WTC11 (cell line): ENCODE measurements around the gene ELAVL1. TPM values are rescaled to one million over a fixed set of nuclear protein-coding genes. Genes with fewer than 3 reads are reported as not detected.

Experiments used
- ATAC-seq: fragments of 200-7000 bp; cut with Tn5 transposase; 2 replicates; pipeline ENCODE4 v1.10.0; 2021; ENCODE audit warnings: mild to moderate bottlenecking, moderate library complexity
- CTCF ChIA-PET: fragments of 300-600 bp; sonication (Branson Sonifier 250); formaldehyde crosslinking; loops from one replicate; lab custom pipeline; 2021; ENCODE audit warnings: antibody characterized with exemption; lab: Charles Lee
- POLR2A ChIA-PET: fragments of 350-600 bp; sonication (Branson Sonifier 250); formaldehyde crosslinking; loops from one replicate; lab custom pipeline; 2021; ENCODE audit warnings: antibody characterized with exemption; lab: Charles Lee
- DNase-seq: peaks from one replicate; pipeline ENCODE4 v3.0.0; 2021; ENCODE audit warnings: low spot score
- H3K27ac Mint-ChIP-seq: 2 replicates; pipeline ENCODE4 v1.8.0; 2021; ENCODE audit warnings: mixed read lengths
- H3K27me3 Mint-ChIP-seq: 2 replicates; pipeline ENCODE4 v1.8.0; 2021; ENCODE audit warnings: low read depth, mild to moderate bottlenecking, moderate library complexity, mixed read lengths
- H3K36me3 Mint-ChIP-seq: 2 replicates; pipeline ENCODE4 v1.8.0; 2021; ENCODE audit warnings: mixed read lengths
- H3K4me1 Mint-ChIP-seq: 2 replicates; pipeline ENCODE4 v1.8.0; 2022; ENCODE audit warnings: mixed read lengths
- H3K4me3 Mint-ChIP-seq: 2 replicates; pipeline ENCODE4 v1.8.0; 2021; ENCODE audit warnings: mild to moderate bottlenecking, moderate library complexity, mixed read lengths
- H3K9me3 Mint-ChIP-seq: 2 replicates; pipeline ENCODE4 v1.8.0; 2021; ENCODE audit warnings: mixed read lengths
- ARID4B ChIP-seq: sonication (generic); formaldehyde crosslinking; IDR thresholded peaks from 2 replicates; pipeline ENCODE4 v1.8.0; 2023; ENCODE audit warnings: missing genetic modification reagents, mild to moderate bottlenecking, borderline replicate concordance
- CDX4 ChIP-seq: fragments of 250-450 bp; sonication (Bioruptor Pico); IDR thresholded peaks from 2 replicates; pipeline ENCODE4 v1.9.0; 2021; ENCODE audit warnings: moderate library complexity, mild to moderate bottlenecking, inconsistent platforms, borderline replicate concordance
- E2F5 ChIP-seq: sonication (generic); formaldehyde crosslinking; IDR thresholded peaks from 2 replicates; pipeline ENCODE4 v1.8.1; 2022; ENCODE audit warnings: mild to moderate bottlenecking, moderate library complexity, missing genetic modification reagents
- ELF4 ChIP-seq: sonication (generic); formaldehyde crosslinking; IDR thresholded peaks from 2 replicates; pipeline ENCODE4 v1.8.1; 2022; ENCODE audit warnings: low read depth, mild to moderate bottlenecking, moderate library complexity, missing genetic modification reagents
- FOXJ3 ChIP-seq: sonication (generic); formaldehyde crosslinking; IDR thresholded peaks from 2 replicates; pipeline ENCODE4 v1.9.0; 2021; ENCODE audit warnings: missing genetic modification reagents, mild to moderate bottlenecking, borderline replicate concordance
- FOXP1 ChIP-seq: sonication (generic); formaldehyde crosslinking; IDR thresholded peaks from 2 replicates; pipeline ENCODE4 v1.8.0; 2022; ENCODE audit warnings: missing genetic modification reagents, mild to moderate bottlenecking, moderate library complexity, borderline replicate concordance
- MAX ChIP-seq: sonication (generic); formaldehyde crosslinking; IDR thresholded peaks from 2 replicates; pipeline ENCODE4 v1.8.0; 2022; ENCODE audit warnings: mild to moderate bottlenecking, missing genetic modification reagents
- MXD4 ChIP-seq: fragments of 250-450 bp; sonication (Bioruptor Pico); IDR thresholded peaks from 2 replicates; pipeline ENCODE4 v1.8.0; 2021; ENCODE audit warnings: mild to moderate bottlenecking, moderate library complexity, borderline replicate concordance
- MYBL2 ChIP-seq: sonication (generic); formaldehyde crosslinking; IDR thresholded peaks from 2 replicates; pipeline ENCODE4 v1.8.1; 2023; ENCODE audit warnings: mild to moderate bottlenecking, moderate library complexity, missing genetic modification reagents
- NFE2L1 ChIP-seq: sonication (generic); formaldehyde crosslinking; IDR thresholded peaks from 2 replicates; pipeline ENCODE4 v1.8.1; 2023; ENCODE audit warnings: missing genetic modification reagents
- PRRX2 ChIP-seq: fragments of 250-450 bp; sonication (Bioruptor Pico); IDR thresholded peaks from 2 replicates; pipeline ENCODE4 v1.8.0; 2021; ENCODE audit warnings: mild to moderate bottlenecking
- SMAD3 ChIP-seq: sonication (generic); formaldehyde crosslinking; IDR thresholded peaks from 2 replicates; pipeline ENCODE4 v1.8.0; 2022; ENCODE audit warnings: missing genetic modification reagents, mild to moderate bottlenecking, borderline replicate concordance
- SMAD4 ChIP-seq: sonication (generic); formaldehyde crosslinking; IDR thresholded peaks from 2 replicates; pipeline ENCODE4 v1.8.0; 2022; ENCODE audit warnings: mild to moderate bottlenecking, missing genetic modification reagents
- SP1 ChIP-seq: sonication (generic); formaldehyde crosslinking; conservative IDR thresholded peaks from 2 replicates; pipeline ENCODE4 v1.8.1; 2022; ENCODE audit warnings: missing genetic modification reagents
- TEAD4 ChIP-seq: sonication (generic); formaldehyde crosslinking; IDR thresholded peaks from 2 replicates; pipeline ENCODE4 v1.8.0; 2022; ENCODE audit warnings: mild to moderate bottlenecking, missing genetic modification reagents
- USF1 ChIP-seq: sonication (generic); formaldehyde crosslinking; IDR thresholded peaks from 2 replicates; pipeline ENCODE4 v1.8.0; 2022; ENCODE audit warnings: mild to moderate bottlenecking, missing genetic modification reagents
- ZNF138 ChIP-seq: sonication (generic); formaldehyde crosslinking; conservative IDR thresholded peaks from 2 replicates; pipeline ENCODE4 v1.8.1; 2022; ENCODE audit warnings: mild to moderate bottlenecking, moderate library complexity, missing genetic modification reagents
- ZNF263 ChIP-seq: sonication (generic); formaldehyde crosslinking; IDR thresholded peaks from 2 replicates; pipeline ENCODE4 v1.8.1; 2022; ENCODE audit warnings: low read depth, mild to moderate bottlenecking, moderate library complexity, missing genetic modification reagents
- ZNF317 ChIP-seq: sonication (generic); formaldehyde crosslinking; IDR thresholded peaks from 2 replicates; pipeline ENCODE4 v1.8.1; 2023; ENCODE audit warnings: low read depth, mild to moderate bottlenecking, moderate library complexity, missing genetic modification reagents, borderline replicate concordance
- total RNA-seq: library from RNA; stranded (reverse); gene quantifications from 3 replicates; pipeline ENCODE4 v1.2.3, GENCODE V29; 2021

ELAVL1 gene
- total RNA-seq, 1 experiment from 2014 or later = 160 TPM

- Mint-ChIP-seq H3K4me1 (peaks cover 17% of the 10 kb centered on the region), H3K27ac (no peak overlapping the region), H3K36me3 (no peaks in the 10 kb centered on the region), H3K9me3 (no peaks in the 10 kb centered on the region), H3K4me3 (peak overlapping the region; percentile 68), H3K27me3 (peaks cover 42% of the 10 kb centered on the region)
- DNase-seq (peak; percentile 100), ATAC-seq (peak; percentile 98)
- peak; percentile 41; the same call in 1 of the 2 replicates for TF ChIP-seq MAX (CRISPR knock-in tag)
- TF ChIP-seq ZNF317 (CRISPR knock-in tag) = no peak
- no peak for TF ChIP-seq MYBL2 (CRISPR knock-in tag)
- no peak for TF ChIP-seq TEAD4 (CRISPR knock-in tag)
- 0 out of 2 replicates have a peak, but pooled peaks have one; percentile 8 for TF ChIP-seq USF1
- TF ChIP-seq ZNF138 (CRISPR knock-in tag) = no peak
- no peak for TF ChIP-seq FOXJ3 (CRISPR knock-in tag)
- TF ChIP-seq SMAD3 (CRISPR knock-in tag) = no peak
- 0 out of 2 replicates have a peak, but pooled peaks have one; percentile 53 for TF ChIP-seq E2F5
- TF ChIP-seq SP1 (CRISPR knock-in tag) = peak; percentile 75
- TF ChIP-seq FOXP1 (CRISPR knock-in tag) = peak; percentile 61; the same call in 1 of the 2 replicates
- POLR2A ChIA-PET = no interaction called here
- CTCF ChIA-PET = no interaction called here
Measured at GRCh38 chr19:8050274-8051096, 45.0 kb upstream of the ELAVL1 start.

GRCh38 chr19:8046569-8047165 lies 41.2 kb upstream of the ELAVL1 start:
- no peak overlapping the region for H3K27ac Mint-ChIP-seq
- TF ChIP-seq ZNF138 (CRISPR knock-in tag) (no peak), ZNF263 (CRISPR knock-in tag) (peak; percentile 81)
- POLR2A ChIA-PET = interaction anchor here (0.7 kb wide), 1 partner anchor 790 kb away, joined by 3 read pairs; no protein-coding TSS in a partner anchor
- DNase-seq (no peak), ATAC-seq (no peak)
- CTCF ChIA-PET = interaction anchor here (1.0 to 1.9 kb wide), 3 partner anchors 22 to 103 kb away, joined by 3 to 11 read pairs (median 4); partner anchors contain the start of gene TIMM44
- H3K4me1 Mint-ChIP-seq = no peaks in the 10 kb centered on the region
- no peaks in the 10 kb centered on the region for H3K9me3 Mint-ChIP-seq
- no peak overlapping the region for H3K4me3 Mint-ChIP-seq
- H3K27me3 Mint-ChIP-seq = peaks cover 37% of the 10 kb centered on the region
- H3K36me3 Mint-ChIP-seq = no peaks in the 10 kb centered on the region

- H3K36me3 Mint-ChIP-seq = no peaks in the 10 kb centered on the region
- DNase-seq (no peak), ATAC-seq (no peak)
- no peaks in the 10 kb centered on the region for H3K9me3 Mint-ChIP-seq
- H3K27ac Mint-ChIP-seq = no peak overlapping the region
- no peaks in the 10 kb centered on the region for H3K4me1 Mint-ChIP-seq
- POLR2A ChIA-PET = no interaction called here
- H3K27me3 Mint-ChIP-seq = peaks cover 34% of the 10 kb centered on the region
- CTCF ChIA-PET = interaction anchor here (1.0 to 1.9 kb wide), 3 partner anchors 22 to 102 kb away, joined by 3 to 11 read pairs (median 4); partner anchors contain the start of gene TIMM44
- no peak overlapping the region for H3K4me3 Mint-ChIP-seq
- TF ChIP-seq SMAD4 (CRISPR knock-in tag) (no peak), CDX4 (CRISPR knock-in tag) (no peak), NFE2L1 (no peak), PRRX2 (CRISPR knock-in tag) (no peak), ELF4 (no peak), ZNF138 (CRISPR knock-in tag) (no peak), MXD4 (CRISPR knock-in tag) (no peak), ARID4B (CRISPR knock-in tag) (no peak)
Measured at GRCh38 chr19:8045872-8046568, 40.6 kb upstream of the ELAVL1 start.
